Measurements from ENCODE around the gene APBB2.
A peak's percentile ranks its signal among the peaks of the same experiment; 100 is the strongest.

The APBB2 gene

GRCh38 chr4:41215155-41215554 is 813 bp upstream of the APBB2 start:
- no peak for DNase-seq

- DNase-seq = no peak
Measured at GRCh38 chr4:41214825-41215146, 444 bp upstream of the APBB2 start.

DNA sequence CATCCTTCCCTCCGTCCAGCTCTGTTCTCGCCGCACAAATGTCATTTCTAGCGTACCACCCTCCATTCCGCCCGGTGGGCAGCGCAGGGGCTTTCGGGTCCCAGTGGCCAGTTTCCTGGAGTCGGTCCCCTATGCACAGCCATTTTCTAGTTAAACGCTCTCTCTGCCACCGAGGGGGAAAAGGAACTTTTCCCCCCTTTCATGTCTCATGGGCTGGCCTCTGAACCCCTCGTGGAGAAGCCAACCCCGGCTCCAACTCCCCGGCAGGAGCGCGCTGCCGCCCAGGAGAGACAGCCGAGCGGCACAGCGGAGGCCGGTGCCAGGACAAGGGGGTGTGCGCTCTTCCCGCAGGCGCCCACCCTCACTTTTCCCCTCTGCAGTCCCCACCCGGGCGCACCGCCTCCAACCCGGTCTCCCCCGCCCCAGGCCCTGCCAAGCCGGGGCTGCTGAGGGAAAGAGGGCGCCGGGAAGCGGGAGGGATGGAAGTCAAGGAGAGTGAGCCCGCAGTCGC is 662 bp downstream of the APBB2 start:
- no peak for DNase-seq

- DNase-seq = peak; percentile 25
Measured at GRCh38 chr4:41212616-41213203, 1.6 kb downstream of the APBB2 start.

DNA sequence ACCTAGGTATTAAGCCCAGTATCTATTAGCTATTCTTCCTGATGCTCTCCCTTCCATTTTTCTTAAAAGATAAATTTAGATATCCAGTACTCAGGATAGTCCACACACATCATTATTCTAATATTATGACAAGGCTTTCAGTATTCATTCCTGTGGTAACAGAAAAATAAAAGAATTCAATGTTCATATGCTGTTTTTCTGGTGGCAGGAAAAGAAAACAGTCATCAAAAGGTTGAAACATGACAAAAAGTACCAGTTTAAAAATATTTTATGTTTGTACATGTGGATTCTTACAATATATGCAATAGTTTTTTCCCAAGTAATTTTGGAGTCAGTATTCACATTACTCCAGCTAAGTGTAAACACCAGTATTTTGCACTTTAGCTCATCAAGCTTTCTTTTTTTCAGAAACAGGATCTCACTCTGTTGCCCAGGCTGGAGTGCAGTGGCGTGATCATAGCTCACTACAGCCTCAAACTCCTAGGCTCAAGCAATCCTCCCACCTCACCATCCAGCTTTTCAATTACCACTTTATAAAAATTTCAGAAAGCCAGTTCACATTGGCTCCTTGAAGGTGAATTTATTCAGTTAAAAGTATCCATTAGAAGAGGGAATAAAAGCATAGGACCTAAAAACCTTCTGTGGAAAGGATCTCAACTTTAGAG is 2.3 kb downstream of the APBB2 start:
- DNase-seq = no peak

DNA sequence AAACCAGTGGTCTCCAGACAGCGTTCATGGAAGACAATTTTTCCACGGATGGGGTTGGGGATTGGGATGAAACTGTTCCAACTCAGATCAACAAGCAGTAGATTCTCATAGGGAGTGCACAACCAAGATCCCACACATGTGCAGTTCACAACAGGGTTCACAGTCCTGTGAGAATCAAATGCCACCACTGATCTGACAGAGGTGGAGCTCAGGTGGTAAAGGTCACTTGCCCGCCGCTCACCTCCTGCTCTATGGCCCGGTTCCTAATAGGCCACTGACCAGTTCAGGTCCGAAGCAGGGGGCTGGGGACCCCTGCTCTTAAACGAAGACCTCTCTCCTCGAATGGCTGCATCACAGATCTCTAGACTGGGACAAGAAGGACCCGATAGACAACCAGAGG is 4.4 kb downstream of the APBB2 start:
- DNase-seq = no peak

GRCh38 chr4:41209187-41209586 is 5.2 kb downstream of the APBB2 start:
- no peak for DNase-seq

GRCh38 chr4:41207291-41207831 is 7.0 kb downstream of the APBB2 start:
- DNase-seq = no peak

- DNase-seq = no peak
Measured at GRCh38 chr4:41205854-41206460, 8.4 kb downstream of the APBB2 start.

- DNase-seq = no peak
Measured at GRCh38 chr4:41205130-41205529, 9.2 kb downstream of the APBB2 start.

- no peak for DNase-seq
Measured at GRCh38 chr4:41204400-41204978, 9.9 kb downstream of the APBB2 start.

DNA sequence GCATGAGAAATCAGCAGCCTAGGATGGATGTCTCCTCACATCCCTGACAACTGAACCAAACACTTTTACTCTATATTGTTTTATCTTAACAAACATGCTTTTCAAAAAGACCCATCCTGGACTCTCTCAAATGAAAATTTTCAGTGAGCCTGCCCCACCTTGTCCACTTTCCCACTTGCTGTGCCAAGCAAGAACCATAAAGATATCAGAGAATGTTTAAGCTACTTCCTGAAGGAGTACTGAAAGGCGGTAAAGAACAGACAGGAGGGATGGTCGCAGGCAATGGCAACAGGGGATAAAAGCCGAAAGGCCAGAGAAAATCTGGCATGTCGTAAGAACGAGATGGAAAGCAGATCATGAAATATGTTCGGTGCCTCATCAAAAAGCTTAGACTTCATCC is 10.5 kb downstream of the APBB2 start:
- DNase-seq = no peak

GRCh38 chr4:41202820-41203568 is 11.3 kb downstream of the APBB2 start:
- peak; percentile 18 for DNase-seq

DNA sequence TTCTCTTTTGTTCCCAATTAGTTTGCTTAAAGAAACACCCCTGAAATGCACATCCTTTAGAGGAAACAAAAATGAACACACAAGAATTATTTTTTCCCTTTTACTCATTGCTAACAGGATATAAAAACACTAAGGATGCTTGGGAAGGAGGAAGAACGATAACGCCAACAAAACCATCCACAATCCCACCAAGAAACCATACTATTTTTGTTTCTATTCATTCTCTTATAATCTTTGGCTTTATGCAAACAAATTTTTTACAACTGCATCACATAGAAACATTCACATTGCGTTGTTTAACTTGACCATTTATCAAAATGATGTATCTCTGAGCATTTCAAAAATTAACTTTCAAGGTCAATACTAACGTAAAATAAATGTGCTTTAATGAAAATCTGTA is 12.0 kb downstream of the APBB2 start:
- DNase-seq = no peak

DNA sequence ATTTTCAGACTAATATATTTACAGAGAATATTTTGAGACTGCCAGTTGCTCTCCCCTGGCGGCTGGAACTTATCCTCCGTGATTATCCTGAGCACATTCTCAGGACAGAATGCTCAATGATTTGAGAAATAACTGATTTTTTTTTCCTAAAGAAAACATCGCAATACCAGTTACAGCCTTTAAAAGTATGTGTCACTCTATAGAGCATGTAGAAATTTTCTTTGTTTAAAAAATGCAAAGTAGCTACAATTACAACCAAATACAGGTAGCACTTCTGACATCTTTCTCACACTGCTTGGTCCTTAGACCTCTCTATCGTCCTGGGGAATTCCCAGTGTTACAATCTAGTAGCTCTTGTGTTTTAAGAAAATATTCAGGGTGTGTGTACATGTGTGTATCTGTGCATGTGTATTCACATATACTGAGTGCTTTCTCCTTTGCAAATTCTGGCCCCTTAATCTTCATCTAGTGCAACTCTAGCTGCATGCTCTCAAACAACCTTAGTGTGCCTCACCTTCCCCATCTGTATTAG is 13.8 kb downstream of the APBB2 start:
- no peak for DNase-seq

DNA sequence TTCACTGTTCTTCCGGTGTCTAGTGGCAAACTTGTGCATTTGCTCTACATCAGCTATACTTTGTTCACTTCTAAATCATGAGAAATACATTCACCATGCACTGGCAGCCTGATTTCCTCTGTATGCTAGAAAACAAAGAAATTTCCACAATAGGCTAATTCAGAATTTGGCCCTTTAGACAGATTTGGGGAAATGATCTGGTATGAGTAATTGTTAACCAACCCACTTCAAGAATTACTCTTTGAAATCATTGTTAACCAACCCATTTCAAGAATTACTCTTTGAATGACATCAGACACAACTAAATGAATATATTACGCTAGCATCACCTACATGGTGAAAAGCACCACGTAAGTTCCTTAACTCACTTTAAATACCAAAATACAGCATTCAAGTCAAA is 14.6 kb downstream of the APBB2 start:
- DNase-seq = no peak

DNA sequence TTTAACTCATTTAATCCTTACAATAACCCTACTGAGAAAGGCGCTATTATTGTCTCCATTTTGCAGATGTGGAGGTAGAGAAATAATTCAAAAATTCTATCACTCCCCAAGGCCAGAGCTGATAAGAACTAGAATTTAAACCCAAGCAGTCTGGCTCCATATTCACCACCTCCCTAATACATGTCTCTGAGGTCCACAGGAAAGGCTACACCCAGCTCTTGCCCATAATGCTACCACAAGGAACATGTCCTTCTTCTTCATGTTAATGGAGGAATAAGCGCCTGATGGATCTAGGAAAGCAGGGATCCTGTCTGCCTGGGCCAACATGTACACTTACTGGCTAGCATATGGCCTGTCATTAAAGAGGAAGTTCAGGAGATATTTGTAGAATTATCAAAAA is 16.3 kb downstream of the APBB2 start:
- no peak for DNase-seq

DNA sequence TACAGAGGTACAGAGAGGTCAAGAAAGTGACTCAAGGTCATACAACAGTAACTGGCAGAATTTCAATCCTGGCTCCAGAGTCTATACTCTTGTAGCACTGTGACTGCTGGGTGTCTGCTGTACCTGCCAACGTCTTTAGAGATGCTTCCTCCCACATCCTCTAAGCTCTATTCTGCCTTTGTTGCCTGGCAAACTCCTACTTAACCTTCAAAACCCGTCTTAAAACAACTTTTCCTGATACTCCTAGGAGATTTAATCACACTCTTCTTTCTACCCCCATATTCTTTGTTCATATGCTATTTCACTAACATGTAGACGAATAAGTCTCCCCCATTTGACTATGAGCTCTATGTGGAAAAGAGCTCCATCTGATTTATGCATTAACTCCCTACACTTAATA is 16.8 kb downstream of the APBB2 start:
- DNase-seq = no peak

DNA sequence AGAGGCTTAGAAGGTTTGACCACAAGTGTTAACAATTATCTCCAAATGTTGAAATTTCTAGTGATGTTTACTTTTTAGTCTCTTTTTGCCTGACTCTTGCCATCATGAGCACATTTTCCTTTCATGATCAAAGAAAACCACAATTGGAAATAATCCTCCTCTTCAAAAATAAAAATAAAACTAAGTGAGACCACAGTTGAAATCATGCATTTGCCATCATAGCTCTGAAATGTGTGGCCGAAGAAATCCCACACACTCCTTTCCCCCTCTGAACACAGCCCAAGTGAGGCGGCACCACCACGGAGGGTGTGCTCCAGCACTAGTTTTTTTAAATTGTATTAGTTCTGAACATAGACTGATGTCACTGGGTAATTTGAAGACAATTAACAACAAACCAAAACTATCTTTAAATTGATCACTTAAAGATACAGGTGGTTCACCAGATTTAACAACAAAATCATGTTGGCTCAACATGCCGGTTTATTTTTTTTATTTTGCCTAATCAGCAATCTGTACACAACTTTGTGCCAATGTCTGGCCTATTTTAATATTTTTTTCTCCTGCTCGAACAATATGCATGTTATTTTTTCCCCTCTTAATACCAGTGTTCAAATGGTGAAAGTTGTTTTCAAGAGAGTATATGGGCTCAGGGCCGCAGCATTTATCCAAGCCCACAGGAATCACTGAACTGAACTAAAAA is 17.6 kb downstream of the APBB2 start:
- no peak for DNase-seq

GRCh38 chr4:41192136-41192535 is 22.2 kb downstream of the APBB2 start:
- no peak for DNase-seq

DNA sequence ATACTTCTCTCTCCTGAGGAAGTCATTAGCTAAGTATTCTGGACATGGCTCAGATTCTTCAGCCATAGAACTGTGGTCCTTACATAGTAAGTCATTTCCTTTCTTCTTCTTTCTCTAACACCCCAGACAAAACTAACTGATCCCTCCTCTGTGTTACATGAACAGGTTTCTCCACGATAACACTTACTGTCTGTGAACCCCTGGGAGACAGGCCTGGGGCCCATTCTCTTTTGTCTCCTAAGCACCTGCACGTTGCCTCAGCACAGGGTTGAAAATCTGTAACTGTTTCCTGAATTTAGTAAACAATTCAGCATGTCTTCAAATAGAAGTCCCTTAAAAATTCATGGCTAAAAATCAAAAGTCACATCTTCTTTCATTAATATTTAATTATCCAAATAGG is 24.7 kb downstream of the APBB2 start:
- DNase-seq = no peak

- DNase-seq = no peak
Measured at GRCh38 chr4:41189076-41189475, 25.3 kb downstream of the APBB2 start.

Measured in amniotic stem cell (primary cell).